ENCODE measurements around the gene CISH.

CISH gene

GRCh38 chr3:50599115-50599715 is 12.4 kb downstream of the CISH start:
- H2BK5ac ChIP-seq (ENCODE audit: low read length): no peak overlapping the region
- H3K56ac ChIP-seq (ENCODE audit: low read length): no peak overlapping the region
- H4K5ac ChIP-seq (ENCODE audit: low read length): no peak overlapping the region
- no peak overlapping the region for H3K4me3 ChIP-seq (ENCODE audit: low read length)
- H2BK15ac ChIP-seq (replicated peaks; ENCODE audit: low read depth): no peak overlapping the region
- H3K79me1 ChIP-seq (ENCODE audit: low read length): no peaks in the 10 kb centered on the region
- no peaks in the 10 kb centered on the region for H3K27me3 ChIP-seq (ENCODE audit: insufficient read depth, low read length, poor library complexity)
- no peaks in the 10 kb centered on the region for H3K36me3 ChIP-seq (ENCODE audit: control insufficient read depth, insufficient read depth, low read length)
- no peak overlapping the region for H4K8ac ChIP-seq (ENCODE audit: low read depth, low read length)
- H3K79me2 ChIP-seq (ENCODE audit: control insufficient read depth, insufficient read depth, low read length): no peaks in the 10 kb centered on the region
- no peak overlapping the region for H3K27ac ChIP-seq (ENCODE audit: low read depth, low read length)
- H2BK120ac ChIP-seq (ENCODE audit: low read depth, low read length): no peak overlapping the region
- H3K4me2 ChIP-seq (ENCODE audit: low read length): no peak overlapping the region
- no peaks in the 10 kb centered on the region for H3K4me1 ChIP-seq (ENCODE audit: control insufficient read depth, low read depth, low read length)
- H3K4ac ChIP-seq (ENCODE audit: low read depth, low read length): no peak overlapping the region
- no CpG with 5 or more reads among the region's 6 CpGs for WGBS (ENCODE audit: extremely low coverage, insufficient coverage, low lambda C conversion rate)
- no peak overlapping the region for H3K23ac ChIP-seq (ENCODE audit: low read length)
- no peak overlapping the region for H2AK5ac ChIP-seq (ENCODE audit: low read length)
- no peak overlapping the region for H3K18ac ChIP-seq (ENCODE audit: low read length)
- H3K9ac ChIP-seq (ENCODE audit: low read length): no peak overlapping the region
- no peak for DNase-seq

GRCh38 chr3:50594253-50594785 is 17.3 kb downstream of the CISH start:
- H3K9ac ChIP-seq (ENCODE audit: low read length): no peak overlapping the region
- no peak overlapping the region for H3K4me2 ChIP-seq (ENCODE audit: low read length)
- no peak overlapping the region for H3K18ac ChIP-seq (ENCODE audit: low read length)
- no CpG with 5 or more reads among the region's 2 CpGs for WGBS (ENCODE audit: extremely low coverage, insufficient coverage, low lambda C conversion rate)
- H3K4me1 ChIP-seq (ENCODE audit: control insufficient read depth, low read depth, low read length): no peaks in the 10 kb centered on the region
- no peak overlapping the region for H3K4me3 ChIP-seq (ENCODE audit: low read length)
- DNase-seq: no peak
- no peaks in the 10 kb centered on the region for H3K27me3 ChIP-seq (ENCODE audit: insufficient read depth, low read length, poor library complexity)
- no peak overlapping the region for H3K27ac ChIP-seq (ENCODE audit: low read depth, low read length)
- H2BK120ac ChIP-seq (ENCODE audit: low read depth, low read length): no peak overlapping the region
- no peak overlapping the region for H4K8ac ChIP-seq (ENCODE audit: low read depth, low read length)
- H3K23ac ChIP-seq (ENCODE audit: low read length): no peak overlapping the region
- no peak overlapping the region for H2BK15ac ChIP-seq (replicated peaks; ENCODE audit: low read depth)
- no peak overlapping the region for H4K5ac ChIP-seq (ENCODE audit: low read length)
- H2AK5ac ChIP-seq (ENCODE audit: low read length): no peak overlapping the region
- no peaks in the 10 kb centered on the region for H3K79me2 ChIP-seq (ENCODE audit: control insufficient read depth, insufficient read depth, low read length)
- no peak overlapping the region for H3K56ac ChIP-seq (ENCODE audit: low read length)
- H3K4ac ChIP-seq (ENCODE audit: low read depth, low read length): no peak overlapping the region
- H3K36me3 ChIP-seq (ENCODE audit: control insufficient read depth, insufficient read depth, low read length): no peaks in the 10 kb centered on the region
- H3K79me1 ChIP-seq (ENCODE audit: low read length): no peaks in the 10 kb centered on the region
- H2BK5ac ChIP-seq (ENCODE audit: low read length): no peak overlapping the region

DNA sequence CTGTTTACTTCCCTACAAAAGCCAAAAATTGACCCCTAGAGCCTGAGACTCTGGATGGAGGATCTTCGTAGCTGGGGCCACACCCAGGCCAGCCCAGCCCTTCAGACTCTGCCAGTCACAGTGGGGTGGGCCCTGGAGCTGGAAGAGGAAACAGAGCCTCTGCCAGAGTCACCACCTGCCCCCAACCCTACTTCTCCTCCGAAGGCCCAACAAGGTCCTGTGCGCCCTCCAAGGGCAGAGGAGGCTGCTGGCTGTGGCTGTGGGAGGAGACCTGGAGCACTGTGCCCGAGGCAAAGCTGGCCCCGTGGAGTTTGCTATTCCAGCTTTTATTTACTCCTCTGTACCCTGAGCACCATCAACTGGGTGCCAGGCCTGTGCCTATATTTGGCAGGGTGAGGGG is 19.0 kb downstream of the CISH start:
- DNase-seq: no peak
- Histone ChIP-seq H3K4me2 (ENCODE audit: low read length) (no peak overlapping the region), H3K79me2 (ENCODE audit: control insufficient read depth, insufficient read depth, low read length) (no peaks in the 10 kb centered on the region), H2AK5ac (ENCODE audit: low read length) (no peak overlapping the region), H4K8ac (ENCODE audit: low read depth, low read length) (no peak overlapping the region), H3K79me1 (ENCODE audit: low read length) (no peaks in the 10 kb centered on the region), H2BK15ac (replicated peaks; ENCODE audit: low read depth) (no peak overlapping the region), H3K36me3 (ENCODE audit: control insufficient read depth, insufficient read depth, low read length) (no peaks in the 10 kb centered on the region), H3K4me3 (ENCODE audit: low read length) (no peak overlapping the region), H3K18ac (ENCODE audit: low read length) (no peak overlapping the region), H3K9ac (ENCODE audit: low read length) (no peak overlapping the region), H4K5ac (ENCODE audit: low read length) (no peak overlapping the region), H3K56ac (ENCODE audit: low read length) (no peak overlapping the region), H3K23ac (ENCODE audit: low read length) (no peak overlapping the region), H3K4ac (ENCODE audit: low read depth, low read length) (no peak overlapping the region), H2BK5ac (ENCODE audit: low read length) (no peak overlapping the region), H3K4me1 (ENCODE audit: control insufficient read depth, low read depth, low read length) (no peaks in the 10 kb centered on the region), H3K27me3 (ENCODE audit: insufficient read depth, low read length, poor library complexity) (no peaks in the 10 kb centered on the region), H2BK120ac (ENCODE audit: low read depth, low read length) (no peak overlapping the region), H3K27ac (ENCODE audit: low read depth, low read length) (no peak overlapping the region)
- WGBS (ENCODE audit: extremely low coverage, insufficient coverage, low lambda C conversion rate): no CpG with 5 or more reads among the region's 5 CpGs

- no peak overlapping the region for H2BK120ac ChIP-seq (ENCODE audit: low read depth, low read length)
- H3K36me3 ChIP-seq (ENCODE audit: control insufficient read depth, insufficient read depth, low read length): no peaks in the 10 kb centered on the region
- H3K18ac ChIP-seq (ENCODE audit: low read length): no peak overlapping the region
- no peak overlapping the region for H3K9ac ChIP-seq (ENCODE audit: low read length)
- no peaks in the 10 kb centered on the region for H3K79me2 ChIP-seq (ENCODE audit: control insufficient read depth, insufficient read depth, low read length)
- no peak overlapping the region for H3K23ac ChIP-seq (ENCODE audit: low read length)
- H4K8ac ChIP-seq (ENCODE audit: low read depth, low read length): no peak overlapping the region
- H2BK5ac ChIP-seq (ENCODE audit: low read length): no peak overlapping the region
- no peaks in the 10 kb centered on the region for H3K27me3 ChIP-seq (ENCODE audit: insufficient read depth, low read length, poor library complexity)
- no peak overlapping the region for H3K4ac ChIP-seq (ENCODE audit: low read depth, low read length)
- H3K27ac ChIP-seq (ENCODE audit: low read depth, low read length): no peak overlapping the region
- H3K79me1 ChIP-seq (ENCODE audit: low read length): no peaks in the 10 kb centered on the region
- H3K56ac ChIP-seq (ENCODE audit: low read length): no peak overlapping the region
- H3K4me3 ChIP-seq (ENCODE audit: low read length): no peak overlapping the region
- H4K5ac ChIP-seq (ENCODE audit: low read length): no peak overlapping the region
- no CpG with 5 or more reads among the region's 9 CpGs for WGBS (ENCODE audit: extremely low coverage, insufficient coverage, low lambda C conversion rate)
- H2BK15ac ChIP-seq (replicated peaks; ENCODE audit: low read depth): no peak overlapping the region
- no peak for DNase-seq
- H3K4me2 ChIP-seq (ENCODE audit: low read length): no peak overlapping the region
- no peaks in the 10 kb centered on the region for H3K4me1 ChIP-seq (ENCODE audit: control insufficient read depth, low read depth, low read length)
- H2AK5ac ChIP-seq (ENCODE audit: low read length): no peak overlapping the region
Measured at GRCh38 chr3:50591196-50591741, 20.3 kb downstream of the CISH start.

DNA sequence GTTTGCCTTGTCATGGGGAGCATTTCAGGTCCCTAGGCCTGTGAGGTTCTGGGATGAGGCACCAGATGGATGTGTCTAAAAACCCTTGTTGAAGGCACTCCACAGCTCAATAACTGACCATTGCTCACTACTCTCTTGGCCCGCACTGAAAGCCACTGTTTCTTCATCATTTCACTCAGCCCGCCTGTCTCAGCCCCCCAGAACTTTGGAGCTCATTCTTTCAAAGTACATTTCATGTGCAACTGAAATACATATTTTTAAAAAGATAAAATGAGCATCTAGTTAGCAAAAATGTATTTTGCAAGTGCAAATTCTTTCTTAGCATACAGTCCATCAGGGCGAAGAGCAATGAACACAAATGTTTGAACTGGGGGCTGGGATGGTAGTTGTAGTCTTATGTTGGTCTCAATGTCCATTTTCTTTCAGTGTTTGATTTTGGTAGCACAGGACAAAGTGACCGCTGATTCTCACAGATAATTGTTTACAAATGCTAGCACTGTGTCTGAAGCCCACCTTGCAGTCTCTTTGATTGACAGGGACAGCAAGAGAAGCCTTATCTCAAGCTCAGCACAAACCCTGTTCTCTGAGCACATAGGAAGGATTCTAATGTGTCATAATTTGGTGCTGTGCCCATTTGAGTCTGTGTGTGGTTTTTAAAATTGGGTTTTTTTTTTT is 22.7 kb downstream of the CISH start:
- no CpG with 5 or more reads among the region's 4 CpGs for WGBS (ENCODE audit: extremely low coverage, insufficient coverage, low lambda C conversion rate)
- Histone ChIP-seq H3K27me3 (ENCODE audit: insufficient read depth, low read length, poor library complexity) (no peaks in the 10 kb centered on the region), H4K8ac (ENCODE audit: low read depth, low read length) (no peak overlapping the region), H3K79me2 (ENCODE audit: control insufficient read depth, insufficient read depth, low read length) (no peaks in the 10 kb centered on the region), H2BK120ac (ENCODE audit: low read depth, low read length) (no peak overlapping the region), H3K9ac (ENCODE audit: low read length) (no peak overlapping the region), H2BK5ac (ENCODE audit: low read length) (no peak overlapping the region), H3K27ac (ENCODE audit: low read depth, low read length) (no peak overlapping the region), H3K56ac (ENCODE audit: low read length) (no peak overlapping the region), H2AK5ac (ENCODE audit: low read length) (no peak overlapping the region), H2BK15ac (replicated peaks; ENCODE audit: low read depth) (no peak overlapping the region), H3K18ac (ENCODE audit: low read length) (no peak overlapping the region), H3K23ac (ENCODE audit: low read length) (no peak overlapping the region), H3K36me3 (ENCODE audit: control insufficient read depth, insufficient read depth, low read length) (no peaks in the 10 kb centered on the region), H4K5ac (ENCODE audit: low read length) (no peak overlapping the region), H3K4ac (ENCODE audit: low read depth, low read length) (no peak overlapping the region), H3K4me2 (ENCODE audit: low read length) (no peak overlapping the region), H3K79me1 (ENCODE audit: low read length) (no peaks in the 10 kb centered on the region), H3K4me1 (ENCODE audit: control insufficient read depth, low read depth, low read length) (no peaks in the 10 kb centered on the region), H3K4me3 (ENCODE audit: low read length) (no peak overlapping the region)
- no peak for DNase-seq
